HEK293 (cell line): ENCODE data around the gene ZNF8.
A peak's percentile ranks its signal among the peaks of the same experiment; 100 is the strongest.

Source experiments
- KLF8 ChIP-seq: fragments of 450-650 bp; formaldehyde crosslinking; IDR thresholded peaks from 2 replicates; pipeline ENCODE4 v1.5.1; 2016; ENCODE audit warnings: missing biosample characterization, missing genetic modification characterization
- PRDM1 ChIP-seq: fragments of 450-650 bp; formaldehyde crosslinking; IDR thresholded peaks from 2 replicates; pipeline ENCODE4; 2016; ENCODE audit warnings: missing biosample characterization, missing genetic modification characterization
- RBAK ChIP-seq: fragments of 450-650 bp; formaldehyde crosslinking; IDR thresholded peaks from 2 replicates; pipeline ENCODE4 v1.5.1; 2016; ENCODE audit warnings: missing biosample characterization, missing genetic modification characterization
- SCRT2 ChIP-seq: fragments of 450-650 bp; formaldehyde crosslinking; IDR thresholded peaks from 2 replicates; pipeline ENCODE4 v1.5.1; 2016; ENCODE audit warnings: missing biosample characterization, missing genetic modification characterization
- TRIM28 ChIP-seq: IDR thresholded peaks from 2 replicates; pipeline ENCODE4 v1.6.1; 2011; ENCODE audit warnings: low read length, control low read depth, borderline replicate concordance
- ZBTB20 ChIP-seq: fragments of 450-650 bp; formaldehyde crosslinking; IDR thresholded peaks from 2 replicates; pipeline ENCODE4 v1.5.1; 2016; ENCODE audit warnings: missing biosample characterization, missing genetic modification characterization
- ZBTB7A ChIP-seq: fragments of 450-650 bp; formaldehyde crosslinking; IDR thresholded peaks from 2 replicates; pipeline ENCODE4 v1.5.1; 2016; ENCODE audit warnings: low read depth, missing biosample characterization, missing genetic modification characterization
- ZBTB8A ChIP-seq: fragments of 450-650 bp; formaldehyde crosslinking; IDR thresholded peaks from 2 replicates; pipeline ENCODE4 v1.5.1; 2016; ENCODE audit warnings: missing biosample characterization, missing genetic modification characterization
- ZNF175 ChIP-seq: fragments of 450-650 bp; formaldehyde crosslinking; IDR thresholded peaks from 2 replicates; pipeline ENCODE4 v1.5.1; 2016; ENCODE audit warnings: missing biosample characterization, missing genetic modification characterization
- ZNF211 ChIP-seq: fragments of 450-650 bp; formaldehyde crosslinking; IDR thresholded peaks from 2 replicates; pipeline ENCODE4 v1.5.1; 2016; ENCODE audit warnings: low read depth, missing biosample characterization, missing genetic modification characterization
- ZNF433 ChIP-seq: fragments of 450-650 bp; formaldehyde crosslinking; IDR thresholded peaks from 2 replicates; pipeline ENCODE4 v1.5.1; 2016; ENCODE audit warnings: missing biosample characterization, missing genetic modification characterization, low read depth
- ZNF548 ChIP-seq: fragments of 450-650 bp; formaldehyde crosslinking; IDR thresholded peaks from 2 replicates; pipeline ENCODE4 v1.5.1; 2016; ENCODE audit warnings: missing biosample characterization, missing genetic modification characterization
- ZNF610 ChIP-seq: fragments of 450-650 bp; formaldehyde crosslinking; IDR thresholded peaks from 2 replicates; pipeline ENCODE4 v1.5.1; 2016; ENCODE audit warnings: missing biosample characterization, missing genetic modification characterization, borderline replicate concordance
- ZNF629 ChIP-seq: fragments of 450-650 bp; formaldehyde crosslinking; IDR thresholded peaks from 2 replicates; pipeline ENCODE4 v1.5.1; 2017; ENCODE audit warnings: missing biosample characterization, missing genetic modification characterization
- ZNF658 ChIP-seq: fragments of 450-650 bp; formaldehyde crosslinking; IDR thresholded peaks from 2 replicates; pipeline ENCODE4; 2016; ENCODE audit warnings: missing biosample characterization, missing genetic modification characterization
- ZNF660 ChIP-seq: fragments of 450-650 bp; IDR thresholded peaks from 2 replicates; pipeline ENCODE4 v1.5.1; 2018; ENCODE audit warnings: missing biosample characterization, mild to moderate bottlenecking, missing genetic modification characterization
- ZNF677 ChIP-seq: fragments of 450-650 bp; IDR thresholded peaks from 2 replicates; pipeline ENCODE4 v1.5.0; 2018; ENCODE audit warnings: missing biosample characterization, mild to moderate bottlenecking, missing genetic modification characterization, moderate library complexity
- ZNF76 ChIP-seq: fragments of 450-650 bp; formaldehyde crosslinking; IDR thresholded peaks from 2 replicates; pipeline ENCODE4; 2016; ENCODE audit warnings: low read depth, missing biosample characterization, missing genetic modification characterization, borderline replicate concordance
- ZNF792 ChIP-seq: fragments of 450-650 bp; formaldehyde crosslinking; IDR thresholded peaks from 2 replicates; pipeline ENCODE4 v1.5.1; 2016; ENCODE audit warnings: missing biosample characterization, missing genetic modification characterization
- TF ChIP-seq, protein P1 (sequence below): fragments of 450-650 bp; formaldehyde crosslinking; IDR thresholded peaks from 2 replicates; pipeline ENCODE4 v1.5.1; 2016; ENCODE audit warnings: missing biosample characterization, missing genetic modification characterization
- TF ChIP-seq, protein P2 (sequence below): fragments of 450-650 bp; formaldehyde crosslinking; IDR thresholded peaks from 2 replicates; pipeline ENCODE4 v1.5.1; 2016; ENCODE audit warnings: missing biosample characterization, missing genetic modification characterization
- TF ChIP-seq, protein P3 (sequence below): fragments of 450-650 bp; formaldehyde crosslinking; IDR thresholded peaks from 2 replicates; pipeline ENCODE4 v1.5.1; 2017; ENCODE audit warnings: missing biosample characterization, missing genetic modification characterization
- TF ChIP-seq, protein P4 (sequence below): fragments of 450-650 bp; formaldehyde crosslinking; IDR thresholded peaks from 2 replicates; pipeline ENCODE4 v1.5.1; 2016; ENCODE audit warnings: missing biosample characterization, missing genetic modification characterization, borderline replicate concordance
- TF ChIP-seq, protein P5 (sequence below): fragments of 450-650 bp; formaldehyde crosslinking; optimal IDR thresholded peaks from 2 replicates; pipeline ENCODE3; 2016; ENCODE audit warnings: missing biosample characterization, mild to moderate bottlenecking, missing genetic modification characterization
- TF ChIP-seq, protein P6 (sequence below): fragments of 450-650 bp; formaldehyde crosslinking; conservative IDR thresholded peaks from 2 replicates; pipeline ENCODE4 v1.5.1; 2016; ENCODE audit warnings: low read depth, missing biosample characterization, missing genetic modification characterization

The ZNF8 gene

DNA sequence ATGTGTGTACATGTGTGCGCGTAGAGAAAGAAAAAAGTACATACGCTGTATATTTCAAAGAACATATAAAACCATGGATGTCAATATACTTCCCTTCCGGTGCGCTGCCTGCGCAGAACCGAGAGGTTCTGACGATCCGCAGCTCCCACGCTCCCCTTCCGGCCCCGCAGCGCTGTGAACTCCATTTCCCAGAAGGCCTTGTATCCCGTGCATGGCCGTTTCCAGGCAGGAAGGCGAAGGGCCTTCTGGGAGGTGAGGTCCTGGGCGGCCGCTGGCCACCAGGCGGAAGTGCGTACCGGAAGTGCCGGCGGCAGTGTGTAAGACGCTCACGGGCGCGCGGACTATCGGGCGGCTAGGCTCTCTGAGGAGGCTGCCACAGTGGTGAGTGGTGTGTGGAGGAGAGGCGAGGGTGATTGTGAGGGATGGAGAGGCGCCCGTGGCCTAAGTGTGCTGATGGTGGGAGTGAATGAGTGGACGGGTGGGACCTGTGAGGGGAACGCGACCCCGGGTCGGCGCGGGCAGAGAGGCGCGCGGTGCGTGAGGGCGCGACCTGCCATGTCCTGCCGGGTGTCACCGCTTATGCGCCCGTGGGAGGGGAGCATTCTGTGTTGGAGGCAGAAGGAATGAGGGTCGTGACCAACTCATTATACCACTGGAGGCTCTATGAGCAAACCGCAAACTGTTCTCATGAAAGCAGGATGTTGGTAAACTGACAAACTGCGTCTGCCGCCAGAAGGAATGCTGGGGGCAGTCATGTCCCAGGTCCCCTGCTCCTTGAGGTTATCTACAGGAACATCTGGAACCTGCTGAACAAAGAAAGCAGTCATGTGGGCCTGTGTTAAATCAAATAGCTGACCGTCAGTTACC is 26.5 kb downstream of the ZNF8 start, which contains the start of gene ERVK3-1 (continued):
- TF ChIP-seq, protein P1, sequence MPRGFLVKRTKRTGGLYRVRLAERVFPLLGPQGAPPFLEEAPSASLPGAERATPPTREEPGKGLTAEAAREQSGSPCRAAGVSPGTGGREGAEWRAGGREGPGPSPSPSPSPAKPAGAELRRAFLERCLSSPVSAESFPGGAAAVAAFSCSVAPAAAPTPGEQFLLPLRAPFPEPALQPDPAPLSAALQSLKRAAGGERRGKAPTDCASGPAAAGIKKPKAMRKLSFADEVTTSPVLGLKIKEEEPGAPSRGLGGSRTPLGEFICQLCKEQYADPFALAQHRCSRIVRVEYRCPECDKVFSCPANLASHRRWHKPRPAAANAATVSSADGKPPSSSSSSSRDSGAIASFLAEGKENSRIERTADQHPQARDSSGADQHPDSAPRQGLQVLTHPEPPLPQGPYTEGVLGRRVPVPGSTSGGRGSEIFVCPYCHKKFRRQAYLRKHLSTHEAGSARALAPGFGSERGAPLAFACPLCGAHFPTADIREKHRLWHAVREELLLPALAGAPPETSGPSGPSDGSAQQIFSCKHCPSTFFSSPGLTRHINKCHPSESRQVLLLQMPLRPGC (tag by site-specific recombination): peak; percentile 42; the same call in 1 of the 2 replicates
- TF ChIP-seq ZBTB20 (tag by site-specific recombination) (peak; percentile 72; the same call in 1 of the 2 replicates), ZNF211 (tag by site-specific recombination) (no peak), ZBTB7A (tag by site-specific recombination) (peak; percentile 83; the same call in 1 of the 2 replicates), ZNF677 (tag by site-specific recombination) (no peak), ZNF548 (tag by site-specific recombination) (no peak), ZNF610 (tag by site-specific recombination) (peak; percentile 87), KLF8 (tag by site-specific recombination) (peak; percentile 74; the same call in 1 of the 2 replicates), ZBTB8A (tag by site-specific recombination) (peak; percentile 85), ZNF660 (tag by site-specific recombination) (peak; percentile 6; the same call in 1 of the 2 replicates), ZNF433 (no peak), ZNF76 (tag by site-specific recombination) (peak; percentile 98), TRIM28 (peak; percentile 83), PRDM1 (tag by site-specific recombination) (no peak), ZNF658 (tag by site-specific recombination) (no peak), ZNF792 (tag by site-specific recombination) (peak; percentile 83; the same call in 1 of the 2 replicates), RBAK (0 out of 2 replicates have a peak, but pooled peaks have one; percentile 22), SCRT2 (tag by site-specific recombination) (peak; percentile 56), ZNF175 (tag by site-specific recombination) (no peak), ZNF629 (peak; percentile 94)
- TF ChIP-seq, protein P2, sequence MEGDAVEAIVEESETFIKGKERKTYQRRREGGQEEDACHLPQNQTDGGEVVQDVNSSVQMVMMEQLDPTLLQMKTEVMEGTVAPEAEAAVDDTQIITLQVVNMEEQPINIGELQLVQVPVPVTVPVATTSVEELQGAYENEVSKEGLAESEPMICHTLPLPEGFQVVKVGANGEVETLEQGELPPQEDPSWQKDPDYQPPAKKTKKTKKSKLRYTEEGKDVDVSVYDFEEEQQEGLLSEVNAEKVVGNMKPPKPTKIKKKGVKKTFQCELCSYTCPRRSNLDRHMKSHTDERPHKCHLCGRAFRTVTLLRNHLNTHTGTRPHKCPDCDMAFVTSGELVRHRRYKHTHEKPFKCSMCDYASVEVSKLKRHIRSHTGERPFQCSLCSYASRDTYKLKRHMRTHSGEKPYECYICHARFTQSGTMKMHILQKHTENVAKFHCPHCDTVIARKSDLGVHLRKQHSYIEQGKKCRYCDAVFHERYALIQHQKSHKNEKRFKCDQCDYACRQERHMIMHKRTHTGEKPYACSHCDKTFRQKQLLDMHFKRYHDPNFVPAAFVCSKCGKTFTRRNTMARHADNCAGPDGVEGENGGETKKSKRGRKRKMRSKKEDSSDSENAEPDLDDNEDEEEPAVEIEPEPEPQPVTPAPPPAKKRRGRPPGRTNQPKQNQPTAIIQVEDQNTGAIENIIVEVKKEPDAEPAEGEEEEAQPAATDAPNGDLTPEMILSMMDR (tag by site-specific recombination): peak; percentile 84; the same call in 1 of the 2 replicates
- TF ChIP-seq, protein P3, sequence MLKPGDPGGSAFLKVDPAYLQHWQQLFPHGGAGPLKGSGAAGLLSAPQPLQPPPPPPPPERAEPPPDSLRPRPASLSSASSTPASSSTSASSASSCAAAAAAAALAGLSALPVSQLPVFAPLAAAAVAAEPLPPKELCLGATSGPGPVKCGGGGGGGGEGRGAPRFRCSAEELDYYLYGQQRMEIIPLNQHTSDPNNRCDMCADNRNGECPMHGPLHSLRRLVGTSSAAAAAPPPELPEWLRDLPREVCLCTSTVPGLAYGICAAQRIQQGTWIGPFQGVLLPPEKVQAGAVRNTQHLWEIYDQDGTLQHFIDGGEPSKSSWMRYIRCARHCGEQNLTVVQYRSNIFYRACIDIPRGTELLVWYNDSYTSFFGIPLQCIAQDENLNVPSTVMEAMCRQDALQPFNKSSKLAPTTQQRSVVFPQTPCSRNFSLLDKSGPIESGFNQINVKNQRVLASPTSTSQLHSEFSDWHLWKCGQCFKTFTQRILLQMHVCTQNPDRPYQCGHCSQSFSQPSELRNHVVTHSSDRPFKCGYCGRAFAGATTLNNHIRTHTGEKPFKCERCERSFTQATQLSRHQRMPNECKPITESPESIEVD: no peak
- TF ChIP-seq, protein P4, sequence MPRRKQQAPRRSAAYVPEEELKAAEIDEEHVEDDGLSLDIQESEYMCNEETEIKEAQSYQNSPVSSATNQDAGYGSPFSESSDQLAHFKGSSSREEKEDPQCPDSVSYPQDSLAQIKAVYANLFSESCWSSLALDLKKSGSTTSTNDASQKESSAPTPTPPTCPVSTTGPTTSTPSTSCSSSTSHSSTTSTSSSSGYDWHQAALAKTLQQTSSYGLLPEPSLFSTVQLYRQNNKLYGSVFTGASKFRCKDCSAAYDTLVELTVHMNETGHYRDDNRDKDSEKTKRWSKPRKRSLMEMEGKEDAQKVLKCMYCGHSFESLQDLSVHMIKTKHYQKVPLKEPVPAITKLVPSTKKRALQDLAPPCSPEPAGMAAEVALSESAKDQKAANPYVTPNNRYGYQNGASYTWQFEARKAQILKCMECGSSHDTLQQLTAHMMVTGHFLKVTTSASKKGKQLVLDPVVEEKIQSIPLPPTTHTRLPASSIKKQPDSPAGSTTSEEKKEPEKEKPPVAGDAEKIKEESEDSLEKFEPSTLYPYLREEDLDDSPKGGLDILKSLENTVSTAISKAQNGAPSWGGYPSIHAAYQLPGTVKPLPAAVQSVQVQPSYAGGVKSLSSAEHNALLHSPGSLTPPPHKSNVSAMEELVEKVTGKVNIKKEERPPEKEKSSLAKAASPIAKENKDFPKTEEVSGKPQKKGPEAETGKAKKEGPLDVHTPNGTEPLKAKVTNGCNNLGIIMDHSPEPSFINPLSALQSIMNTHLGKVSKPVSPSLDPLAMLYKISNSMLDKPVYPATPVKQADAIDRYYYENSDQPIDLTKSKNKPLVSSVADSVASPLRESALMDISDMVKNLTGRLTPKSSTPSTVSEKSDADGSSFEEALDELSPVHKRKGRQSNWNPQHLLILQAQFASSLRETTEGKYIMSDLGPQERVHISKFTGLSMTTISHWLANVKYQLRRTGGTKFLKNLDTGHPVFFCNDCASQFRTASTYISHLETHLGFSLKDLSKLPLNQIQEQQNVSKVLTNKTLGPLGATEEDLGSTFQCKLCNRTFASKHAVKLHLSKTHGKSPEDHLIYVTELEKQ (tag by site-specific recombination): peak; percentile 16; the same call in 1 of the 2 replicates
- TF ChIP-seq, protein P5, sequence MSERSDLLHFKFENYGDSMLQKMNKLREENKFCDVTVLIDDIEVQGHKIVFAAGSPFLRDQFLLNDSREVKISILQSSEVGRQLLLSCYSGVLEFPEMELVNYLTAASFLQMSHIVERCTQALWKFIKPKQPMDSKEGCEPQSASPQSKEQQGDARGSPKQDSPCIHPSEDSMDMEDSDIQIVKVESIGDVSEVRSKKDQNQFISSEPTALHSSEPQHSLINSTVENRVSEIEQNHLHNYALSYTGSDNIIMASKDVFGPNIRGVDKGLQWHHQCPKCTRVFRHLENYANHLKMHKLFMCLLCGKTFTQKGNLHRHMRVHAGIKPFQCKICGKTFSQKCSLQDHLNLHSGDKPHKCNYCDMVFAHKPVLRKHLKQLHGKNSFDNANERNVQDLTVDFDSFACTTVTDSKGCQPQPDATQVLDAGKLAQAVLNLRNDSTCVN (tag by site-specific recombination): peak; percentile 99
- TF ChIP-seq, protein P6, sequence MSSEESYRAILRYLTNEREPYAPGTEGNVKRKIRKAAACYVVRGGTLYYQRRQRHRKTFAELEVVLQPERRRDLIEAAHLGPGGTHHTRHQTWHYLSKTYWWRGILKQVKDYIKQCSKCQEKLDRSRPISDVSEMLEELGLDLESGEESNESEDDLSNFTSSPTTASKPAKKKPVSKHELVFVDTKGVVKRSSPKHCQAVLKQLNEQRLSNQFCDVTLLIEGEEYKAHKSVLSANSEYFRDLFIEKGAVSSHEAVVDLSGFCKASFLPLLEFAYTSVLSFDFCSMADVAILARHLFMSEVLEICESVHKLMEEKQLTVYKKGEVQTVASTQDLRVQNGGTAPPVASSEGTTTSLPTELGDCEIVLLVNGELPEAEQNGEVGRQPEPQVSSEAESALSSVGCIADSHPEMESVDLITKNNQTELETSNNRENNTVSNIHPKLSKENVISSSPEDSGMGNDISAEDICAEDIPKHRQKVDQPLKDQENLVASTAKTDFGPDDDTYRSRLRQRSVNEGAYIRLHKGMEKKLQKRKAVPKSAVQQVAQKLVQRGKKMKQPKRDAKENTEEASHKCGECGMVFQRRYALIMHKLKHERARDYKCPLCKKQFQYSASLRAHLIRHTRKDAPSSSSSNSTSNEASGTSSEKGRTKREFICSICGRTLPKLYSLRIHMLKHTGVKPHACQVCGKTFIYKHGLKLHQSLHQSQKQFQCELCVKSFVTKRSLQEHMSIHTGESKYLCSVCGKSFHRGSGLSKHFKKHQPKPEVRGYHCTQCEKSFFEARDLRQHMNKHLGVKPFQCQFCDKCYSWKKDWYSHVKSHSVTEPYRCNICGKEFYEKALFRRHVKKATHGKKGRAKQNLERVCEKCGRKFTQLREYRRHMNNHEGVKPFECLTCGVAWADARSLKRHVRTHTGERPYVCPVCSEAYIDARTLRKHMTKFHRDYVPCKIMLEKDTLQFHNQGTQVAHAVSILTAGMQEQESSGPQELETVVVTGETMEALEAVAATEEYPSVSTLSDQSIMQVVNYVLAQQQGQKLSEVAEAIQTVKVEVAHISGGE (tag by site-specific recombination): peak; percentile 98
